Activated CD8-positive, alpha-beta memory T cell treated with anti-CD3 and anti-CD28 coated beads for 24 hours (primary cell): ENCODE data around the gene CPEB4.
A peak's percentile ranks its signal among the peaks of the same experiment; 100 is the strongest.

Experiments used
- DNase-seq: peaks from one replicate; pipeline ENCODE4 v3.0.0-alpha.2; 2020

Gene CPEB4

GRCh38 chr5:173916233-173916632 is 28.1 kb downstream of the CPEB4 start:
- no peak for DNase-seq

- DNase-seq: peak; percentile 69
Observed at GRCh38 chr5:173917788-173918786, 29.9 kb downstream of the CPEB4 start.

- DNase-seq: no peak
Observed at GRCh38 chr5:173919443-173919842, 31.3 kb downstream of the CPEB4 start.

- DNase-seq: no peak
Observed at GRCh38 chr5:173920024-173920753, 32.0 kb downstream of the CPEB4 start.

- no peak for DNase-seq
Observed at GRCh38 chr5:173920866-173921555, 32.9 kb downstream of the CPEB4 start.

GRCh38 chr5:173922527-173922926 is 34.4 kb downstream of the CPEB4 start:
- no peak for DNase-seq

GRCh38 chr5:173923218-173924095 is 35.3 kb downstream of the CPEB4 start:
- no peak for DNase-seq

GRCh38 chr5:173924899-173925298 is 36.8 kb downstream of the CPEB4 start:
- DNase-seq: no peak

- peak; percentile 59 for DNase-seq
Observed at GRCh38 chr5:173925449-173926071, 37.4 kb downstream of the CPEB4 start.

GRCh38 chr5:173926359-173926758 is 38.2 kb downstream of the CPEB4 start:
- DNase-seq: no peak

GRCh38 chr5:173928871-173929574 is 40.9 kb downstream of the CPEB4 start:
- DNase-seq: no peak

GRCh38 chr5:173932695-173933139 is 44.6 kb downstream of the CPEB4 start:
- DNase-seq: no peak

GRCh38 chr5:173933901-173934300 is 45.8 kb downstream of the CPEB4 start:
- no peak for DNase-seq

- no peak for DNase-seq
Observed at GRCh38 chr5:173935396-173935795, 47.2 kb downstream of the CPEB4 start.

- no peak for DNase-seq
Observed at GRCh38 chr5:173940269-173940668, 52.1 kb downstream of the CPEB4 start.

- no peak for DNase-seq
Observed at GRCh38 chr5:173941102-173941501, 53.0 kb downstream of the CPEB4 start.

GRCh38 chr5:173941758-173942401 is 53.7 kb downstream of the CPEB4 start:
- DNase-seq: no peak

GRCh38 chr5:173944511-173944910 is 56.4 kb downstream of the CPEB4 start:
- DNase-seq: no peak

- no peak for DNase-seq
Observed at GRCh38 chr5:173945160-173945559, 57.0 kb downstream of the CPEB4 start.

- no peak for DNase-seq
Observed at GRCh38 chr5:173946323-173946722, 58.2 kb downstream of the CPEB4 start.
